Measurements from ENCODE around the gene SYT7. TPM values are rescaled to one million over a fixed set of nuclear protein-coding genes. Genes with fewer than 3 reads are reported as not detected.

The SYT7 gene
- total and polyA plus RNA-seq, 2 of the 8 experiments (the other 6 are each of a cell fraction or from before 2014, with no cell fraction given), result 9.6 to 10.5 TPM

DNA sequence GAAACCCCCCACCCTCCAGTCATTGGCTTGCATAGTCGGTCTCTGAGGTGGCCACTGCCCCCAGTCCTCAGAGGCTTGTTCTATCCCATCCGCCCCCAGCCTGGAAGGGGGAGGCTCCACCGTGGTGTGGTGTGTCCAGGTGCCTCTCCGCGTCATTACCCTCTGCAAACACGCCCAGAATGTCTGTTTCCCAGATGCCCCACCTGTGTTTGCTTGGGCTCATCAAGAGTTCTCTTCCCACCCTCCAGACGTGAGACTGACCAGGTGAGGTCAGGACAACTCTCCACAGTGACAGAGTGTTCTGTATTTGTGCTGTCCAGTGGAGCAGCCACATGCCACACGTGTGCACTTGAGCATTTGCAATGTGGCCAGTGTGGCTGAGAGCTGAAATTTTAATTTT lies 47.5 kb downstream of the SYT7 start:
- no peak overlapping the region for H4K91ac ChIP-seq (replicated peaks; ENCODE audit: insufficient read length, low read length)
- H2AK5ac ChIP-seq (ENCODE audit: low read depth, low read length), result no peak overlapping the region
- H3K9ac ChIP-seq (replicated peaks in 1 of 4; ENCODE audit: extremely low read depth in 1 of 4, low read depth in 3 of 4, low read length in 3 of 4), result no peak overlapping the region
- DNase-seq (ENCODE audit: low read depth in 1 of 2, low spot score in 2 of 2) (no peak), FAIRE-seq (no peak)
- ChIA-PET POLR2A (ENCODE audit: partially characterized antibody) (no interaction called here), CTCF (ENCODE audit: partially characterized antibody) (interaction anchor here (0.6 to 40.4 kb wide), 13 partner anchors 9 to 336 kb away, joined by 3 to 2106 read pairs (median 29); a partner anchor contains a TSS)
- no peak overlapping the region for H3K4ac ChIP-seq (replicated peaks; ENCODE audit: insufficient read length, low read depth, low read length)
- no peak overlapping the region for H3K4me3 ChIP-seq (ENCODE audit: extremely low read depth in 1 of 4, insufficient read depth in 2 of 4, low read depth in 3 of 4, low read length in 4 of 4)
- WGBS, 2 experiments (ENCODE audit: extremely low coverage in 1 of 2, insufficient coverage in 1 of 2, insufficient read length in 1 of 2, insufficient replicate concordance in 2 of 2, low coverage in 1 of 2, low lambda C conversion rate in 2 of 2, missing lambda C conversion rate in 1 of 2), result 84% methylated on average over 8 of the region's 8 CpGs; no CpG with 5 or more reads in 1 of the 2 experiments
- no peak overlapping the region for H3K27ac ChIP-seq (ENCODE audit: low read depth, low read length)
- no peaks in the 10 kb centered on the region for H3K79me1 ChIP-seq (ENCODE audit: low read depth, low read length)
- H2BK5ac ChIP-seq (ENCODE audit: low read depth, low read length), result no peak overlapping the region
- H2BK12ac ChIP-seq (ENCODE audit: low read depth, low read length), result peak overlapping the region; percentile 27; the same call in 1 of the 2 replicates
- peak overlapping the region; percentile 72; the same call in 1 of the 2 replicates for H2BK15ac ChIP-seq (ENCODE audit: low read length)
- no peaks in the 10 kb centered on the region for H3K36me3 ChIP-seq (ENCODE audit: control insufficient read depth in 2 of 4, insufficient read depth in 4 of 4, low read length in 3 of 4)
- H3K79me2 ChIP-seq (ENCODE audit: control insufficient read depth in 1 of 2, insufficient read depth in 2 of 2, low read length in 2 of 2), result no peaks in the 10 kb centered on the region
- H3K18ac ChIP-seq (ENCODE audit: extremely low read depth, low read length), result no peak overlapping the region
- H3K4me2 ChIP-seq (ENCODE audit: insufficient read depth in 1 of 2, low read depth in 2 of 2, low read length in 2 of 2), result no peak overlapping the region
- no peak overlapping the region for H2BK120ac ChIP-seq (replicated peaks; ENCODE audit: low read depth, low read length)
- no peak overlapping the region for H3K56ac ChIP-seq (replicated peaks; ENCODE audit: insufficient read length, low read depth, low read length)
- no peak overlapping the region for H3K14ac ChIP-seq (ENCODE audit: insufficient read length)
- peaks cover 0 to 3% (median 2%) of the 10 kb centered on the region in 4 experiments; a peak in 5 of 7 replicates for H3K4me1 ChIP-seq (replicated peaks in 1 of 4; ENCODE audit: control insufficient read depth in 3 of 4, insufficient read depth in 4 of 4, low read length in 3 of 4)
- H4K5ac ChIP-seq (ENCODE audit: insufficient read length, low read depth, low read length), result no peak overlapping the region
- no peak overlapping the region for H2BK20ac ChIP-seq (ENCODE audit: low read length)
- no peaks in the 10 kb centered on the region for H3K23me2 ChIP-seq (ENCODE audit: low read depth, low read length)
- H3K23ac ChIP-seq (ENCODE audit: insufficient read length), result no peak overlapping the region
- H4K20me1 ChIP-seq (replicated peaks in 1 of 2; ENCODE audit: control insufficient read depth in 1 of 2, insufficient read depth in 2 of 2, low read length in 2 of 2), result peaks cover 0 to 1% of the 10 kb centered on the region in 2 experiments
- H4K8ac ChIP-seq (ENCODE audit: extremely low read depth, insufficient read depth, low read length), result no peak overlapping the region
- H3K9me3 ChIP-seq (ENCODE audit: insufficient read depth in 2 of 2, low read depth in 1 of 2, low read length in 1 of 2), result no peaks in the 10 kb centered on the region
- H2AFZ ChIP-seq (ENCODE audit: low read length), result no peak overlapping the region
- no peaks in the 10 kb centered on the region for H3K27me3 ChIP-seq (replicated peaks in 1 of 4; ENCODE audit: control insufficient read depth in 3 of 4, extremely low read depth in 1 of 4, insufficient read depth in 3 of 4, low read length in 3 of 4)
- no peak for TF ChIP-seq GTF2F1 (IDR thresholded peaks at IDR 0.05; ENCODE audit: borderline replicate concordance, low read depth, low read length)
- no peak for TF ChIP-seq CHD1 (IDR thresholded peaks at IDR 0.05; ENCODE audit: low read depth, low read length)
- TF ChIP-seq EP300 (IDR thresholded peaks at IDR 0.05; ENCODE audit: borderline replicate concordance in 1 of 2, low read depth in 2 of 2, low read length in 2 of 2), result no peak
- TF ChIP-seq, protein P1, sequence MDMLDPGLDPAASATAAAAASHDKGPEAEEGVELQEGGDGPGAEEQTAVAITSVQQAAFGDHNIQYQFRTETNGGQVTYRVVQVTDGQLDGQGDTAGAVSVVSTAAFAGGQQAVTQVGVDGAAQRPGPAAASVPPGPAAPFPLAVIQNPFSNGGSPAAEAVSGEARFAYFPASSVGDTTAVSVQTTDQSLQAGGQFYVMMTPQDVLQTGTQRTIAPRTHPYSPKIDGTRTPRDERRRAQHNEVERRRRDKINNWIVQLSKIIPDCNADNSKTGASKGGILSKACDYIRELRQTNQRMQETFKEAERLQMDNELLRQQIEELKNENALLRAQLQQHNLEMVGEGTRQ (IDR thresholded peaks at IDR 0.05; ENCODE audit: low read length), result no peak
- TF ChIP-seq CTBP2 (IDR thresholded peaks at IDR 0.05; ENCODE audit: borderline replicate concordance, insufficient read depth, insufficient read length, low read length), result no peak
- no peak for TF ChIP-seq POU5F1 (IDR thresholded peaks at IDR 0.05; ENCODE audit: low read depth, low read length)
- TF ChIP-seq, protein P2, sequence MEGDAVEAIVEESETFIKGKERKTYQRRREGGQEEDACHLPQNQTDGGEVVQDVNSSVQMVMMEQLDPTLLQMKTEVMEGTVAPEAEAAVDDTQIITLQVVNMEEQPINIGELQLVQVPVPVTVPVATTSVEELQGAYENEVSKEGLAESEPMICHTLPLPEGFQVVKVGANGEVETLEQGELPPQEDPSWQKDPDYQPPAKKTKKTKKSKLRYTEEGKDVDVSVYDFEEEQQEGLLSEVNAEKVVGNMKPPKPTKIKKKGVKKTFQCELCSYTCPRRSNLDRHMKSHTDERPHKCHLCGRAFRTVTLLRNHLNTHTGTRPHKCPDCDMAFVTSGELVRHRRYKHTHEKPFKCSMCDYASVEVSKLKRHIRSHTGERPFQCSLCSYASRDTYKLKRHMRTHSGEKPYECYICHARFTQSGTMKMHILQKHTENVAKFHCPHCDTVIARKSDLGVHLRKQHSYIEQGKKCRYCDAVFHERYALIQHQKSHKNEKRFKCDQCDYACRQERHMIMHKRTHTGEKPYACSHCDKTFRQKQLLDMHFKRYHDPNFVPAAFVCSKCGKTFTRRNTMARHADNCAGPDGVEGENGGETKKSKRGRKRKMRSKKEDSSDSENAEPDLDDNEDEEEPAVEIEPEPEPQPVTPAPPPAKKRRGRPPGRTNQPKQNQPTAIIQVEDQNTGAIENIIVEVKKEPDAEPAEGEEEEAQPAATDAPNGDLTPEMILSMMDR (IDR thresholded peaks at IDR 0.05; ENCODE audit: control extremely low read depth in 1 of 3, insufficient read depth in 1 of 3, low read depth in 1 of 3, low read length in 3 of 3), result no peak
- no peak for TF ChIP-seq EZH2 (IDR thresholded peaks at IDR 0.05; ENCODE audit: low read depth, low read length, severe bottlenecking)
- no peak for TF ChIP-seq JUN (IDR thresholded peaks at IDR 0.05; ENCODE audit: low read depth, low read length)
- no peak for TF ChIP-seq SRF (IDR thresholded peaks at IDR 0.05; ENCODE audit: low read depth, low read length)

Measured in H1 (cell line).